Pancreas (tissue), 10 donors: Measurements from ENCODE around the gene CA9. TPM values are rescaled to one million over a fixed set of nuclear protein-coding genes. Genes with fewer than 3 reads are reported as not detected.
A peak's percentile ranks its signal among the peaks of the same experiment; 100 is the strongest.

Experiments used
- ATAC-seq, 4 donors: fragments of 200-7000 bp; cut with Tn5 transposase; one replicate each; pipeline versions ENCODE4 v1.8.0 to v1.9.1; 2020; ENCODE audit warnings: mild to moderate bottlenecking in 4 of 4, moderate library complexity in 4 of 4
- DNase-seq, 6 donors: peaks; one replicate each; pipeline ENCODE4 v3.0.0-alpha.2; 2020
- FAIRE-seq: peaks from 2 replicates; lab custom pipeline; 2012; peaks lifted over from hg19 to GRCh38; lab: Jason Lieb, UNC
- H3K27ac ChIP-seq, 4 donors: fragments of 200-600 bp; sonication (generic); 1 replicate in 3 of 4; 2 replicates in 1 of 4; pipeline versions ENCODE4 v1.5.0 to v1.8.0; 2020
- H3K27me3 ChIP-seq, 4 donors: fragments of 200-600 bp; one replicate each; pipeline ENCODE4 v1.8.0; 2021
- H3K36me3 ChIP-seq, 3 donors: fragments of 200-600 bp; sonication (generic) in 1 of 3; one replicate each; pipeline versions ENCODE4 v1.5.0 to v1.8.0; 2020 to 2021
- H3K4me1 ChIP-seq, 3 donors: fragments of 200-600 bp; one replicate each; pipeline ENCODE4 v1.8.0; 2021
- H3K4me3 ChIP-seq, 4 donors: fragments of 200-600 bp; sonication (generic) in 2 of 4; one replicate each; pipeline versions ENCODE4 v1.5.0 to v1.8.0; 2020 to 2021
- H3K9me3 ChIP-seq, 4 donors: fragments of 200-600 bp; one replicate each; pipeline ENCODE4 v1.8.0; 2021
- WGBS, 2 donors: extraction: QIAGEN DNeasy Blood & Tissue Kit; methylation state at CpG; one replicate each; pipeline ENCODE4 v1.1.7; 2013; 5-methylcytosine and 5-hydroxymethylcytosine counted together
- intact Hi-C, 3 donors: fragments of 100-400 bp; cut with DNase I; formaldehyde crosslinking; loops; one replicate each; pipeline versions ENCODE4 v1.11.1 to v1.14.2; 2022
- polyA plus RNA-seq, 2 donors: library from polyadenylated mRNA; stranded (reverse); fragments of 200-250 nt; gene quantifications; one replicate each; pipeline ENCODE4 v1.2.3, GENCODE V29; 2013
- total RNA-seq, 6 donors: library from RNA; stranded (reverse); fragmentation: NEBNext Ultra II Directional in 4 of 6; extraction: Animal tissue kit (Norgen Biotek cat#: 25700) in 4 of 6; gene quantifications; one replicate each; pipeline versions ENCODE4 v1.2.1 to v1.2.4, GENCODE V29; 2021 to 2023
- TF ChIP-seq, protein P1 (sequence below), 4 donors: fragments of 200-600 bp; sonication (generic) in 3 of 4; IDR thresholded peaks; one replicate each; pipeline versions ENCODE4 v1.5.0 to v1.8.0; 2021; ENCODE audit warnings: antibody characterized with exemption in 4 of 4
- donor health status: healthy with polysubstance abuse.
- donor health status: DM: no; HTN: no; CAD: no; lungs with moderate emphysema.
- donor health status: DM: no; HTN: no; CAD: no.
- donor health status: control.
- donor health status: control.
- donor health status: Bipolar disorder and iron deficiency.
- donor health status: DM: yes; HTN: yes; CAD: no.
- donor health status: DM: no; HTN: no; CAD: no.
- donor health status: DM: no; HTN: no; CAD: no.
- donor health status: DM: yes; HTN: yes; CAD: no.

Gene CA9
- total and polyA plus RNA-seq, 8 donors = 1.2 to 75.6 (median 7.9) TPM

DNA sequence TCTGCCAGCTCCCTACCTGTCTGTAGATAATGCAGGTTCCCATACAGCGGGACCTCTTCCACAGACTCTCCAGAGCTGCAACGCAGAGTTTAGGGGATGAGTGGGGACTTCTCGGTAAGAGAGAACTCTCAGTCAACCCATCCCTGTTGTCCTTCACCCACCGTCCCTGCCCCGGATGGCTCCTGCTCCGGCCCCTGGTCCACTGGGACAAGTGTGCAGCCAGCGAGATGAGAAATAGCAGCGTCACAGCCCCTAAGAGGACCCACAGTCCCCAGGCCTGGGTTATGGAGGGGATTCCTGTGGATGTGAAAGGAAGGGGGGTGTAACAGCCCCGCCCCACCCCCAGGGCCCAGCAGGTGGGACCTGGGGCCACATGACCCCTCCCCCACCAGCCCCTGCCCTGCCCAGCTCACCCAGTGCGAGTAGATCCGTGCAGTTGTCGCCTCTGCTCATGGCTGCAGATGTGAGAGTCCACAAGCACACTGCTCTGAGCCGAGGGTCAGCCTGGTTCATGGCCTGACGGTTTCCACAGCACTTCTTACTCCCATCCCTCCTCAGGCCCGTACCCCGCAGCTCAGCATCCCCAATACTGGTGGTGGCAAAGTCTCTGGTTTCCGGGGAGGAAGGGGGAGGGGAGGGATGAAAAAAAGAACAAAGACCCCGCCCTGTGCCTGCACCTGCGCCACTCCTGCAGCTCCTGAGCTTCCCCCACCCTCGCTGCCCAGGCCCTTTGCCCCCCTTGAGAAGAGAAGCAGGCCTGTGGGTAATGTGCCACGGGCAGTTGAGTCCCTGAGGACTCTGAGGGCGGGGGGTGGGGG, 23.2 kb upstream of the CA9 start, which contains the start of gene SIT1:
TSS of gene SIT1 (minus strand) at position 591 of the 818 bp plus-strand sequence. CDS start at position 513, 78 bp downstream.
- FAIRE-seq = no peak

DNA sequence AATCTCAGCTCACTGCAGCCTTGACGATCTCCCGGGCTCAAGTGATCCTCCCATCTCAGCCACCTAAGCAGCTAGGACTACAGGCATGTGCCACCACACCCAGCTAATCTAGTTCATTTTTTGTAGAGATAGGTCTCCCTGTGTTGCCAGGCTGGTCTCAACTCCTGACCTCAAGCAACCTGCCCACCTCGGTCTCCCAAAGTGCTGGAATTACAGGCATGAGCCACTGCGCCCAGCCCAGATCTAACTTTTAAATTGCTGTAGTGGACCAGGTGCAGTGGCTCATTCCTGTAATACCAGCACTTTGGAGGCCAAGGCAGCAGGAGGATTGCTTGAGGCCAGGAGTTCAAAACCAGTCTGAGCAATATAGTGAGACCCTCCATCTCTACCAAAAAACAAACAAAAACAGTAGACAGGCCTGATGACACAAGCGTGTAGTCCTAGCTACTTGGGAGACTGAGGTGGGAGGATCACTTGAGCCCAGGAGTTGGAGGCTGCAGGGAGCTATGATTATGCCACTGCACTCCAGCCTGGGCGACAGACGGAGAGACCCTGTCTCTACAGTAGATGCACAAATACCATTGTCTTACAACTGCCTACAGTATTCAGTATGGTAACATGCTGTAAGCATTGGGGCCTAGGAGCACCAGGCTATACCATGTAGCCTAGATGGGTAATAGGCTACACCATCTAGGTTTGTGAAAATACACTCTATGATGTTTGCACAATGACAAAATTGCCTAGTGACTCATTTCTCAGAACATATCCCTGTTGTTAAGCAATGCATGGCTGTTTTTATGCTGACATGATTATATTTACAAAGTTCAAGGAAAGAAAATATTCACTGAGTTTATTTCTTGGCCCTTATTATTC, 21.5 kb upstream of the CA9 start:
- no peaks in the 10 kb centered on the region for H3K36me3 ChIP-seq
- DNase-seq (no peak), FAIRE-seq (no peak), ATAC-seq (peak; percentile 5 to 53 (median 30))
- no peak overlapping the region for H3K4me3 ChIP-seq
- TF ChIP-seq, protein P1, sequence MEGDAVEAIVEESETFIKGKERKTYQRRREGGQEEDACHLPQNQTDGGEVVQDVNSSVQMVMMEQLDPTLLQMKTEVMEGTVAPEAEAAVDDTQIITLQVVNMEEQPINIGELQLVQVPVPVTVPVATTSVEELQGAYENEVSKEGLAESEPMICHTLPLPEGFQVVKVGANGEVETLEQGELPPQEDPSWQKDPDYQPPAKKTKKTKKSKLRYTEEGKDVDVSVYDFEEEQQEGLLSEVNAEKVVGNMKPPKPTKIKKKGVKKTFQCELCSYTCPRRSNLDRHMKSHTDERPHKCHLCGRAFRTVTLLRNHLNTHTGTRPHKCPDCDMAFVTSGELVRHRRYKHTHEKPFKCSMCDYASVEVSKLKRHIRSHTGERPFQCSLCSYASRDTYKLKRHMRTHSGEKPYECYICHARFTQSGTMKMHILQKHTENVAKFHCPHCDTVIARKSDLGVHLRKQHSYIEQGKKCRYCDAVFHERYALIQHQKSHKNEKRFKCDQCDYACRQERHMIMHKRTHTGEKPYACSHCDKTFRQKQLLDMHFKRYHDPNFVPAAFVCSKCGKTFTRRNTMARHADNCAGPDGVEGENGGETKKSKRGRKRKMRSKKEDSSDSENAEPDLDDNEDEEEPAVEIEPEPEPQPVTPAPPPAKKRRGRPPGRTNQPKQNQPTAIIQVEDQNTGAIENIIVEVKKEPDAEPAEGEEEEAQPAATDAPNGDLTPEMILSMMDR (IDR thresholded peaks at IDR 0.05) = no peak
- WGBS, 2 donors = 74 to 76% methylated on average over 7 of the region's 7 CpGs
- peak overlapping the region in 1 of 4 donors; percentile 28 for H3K27ac ChIP-seq
- intact Hi-C loops = no loop called here
- H3K4me1 ChIP-seq = peaks cover 0 to 18% (median 2%) of the 10 kb centered on the region in 3 donors
- no peaks in the 10 kb centered on the region for H3K9me3 ChIP-seq
- H3K27me3 ChIP-seq = no peaks in the 10 kb centered on the region

More for the DNA sequence above, 23.2 kb upstream of the CA9 start, which contains the start of gene SIT1:
- H3K4me3 ChIP-seq = no peak within 1 kb of the TSS
- H3K9me3 ChIP-seq = no peaks in the 10 kb centered on the region
- ATAC-seq (no peak), DNase-seq (peak in 1 of 6 donors; percentile 55)
- no peaks in the 10 kb centered on the region for H3K36me3 ChIP-seq
- H3K27me3 ChIP-seq = no peaks in the 10 kb centered on the region
- TF ChIP-seq, protein P1 (IDR thresholded peaks at IDR 0.05) = no peak
- H3K4me1 ChIP-seq = peaks cover 0 to 22% (median 0%) of the 10 kb centered on the region in 3 donors
- intact Hi-C loops = no loop called here
- no peak within 1 kb of the TSS for H3K27ac ChIP-seq
- 75 to 81% methylated on average over 21 to 22 of the region's 22 CpGs for WGBS, 2 donors

DNA sequence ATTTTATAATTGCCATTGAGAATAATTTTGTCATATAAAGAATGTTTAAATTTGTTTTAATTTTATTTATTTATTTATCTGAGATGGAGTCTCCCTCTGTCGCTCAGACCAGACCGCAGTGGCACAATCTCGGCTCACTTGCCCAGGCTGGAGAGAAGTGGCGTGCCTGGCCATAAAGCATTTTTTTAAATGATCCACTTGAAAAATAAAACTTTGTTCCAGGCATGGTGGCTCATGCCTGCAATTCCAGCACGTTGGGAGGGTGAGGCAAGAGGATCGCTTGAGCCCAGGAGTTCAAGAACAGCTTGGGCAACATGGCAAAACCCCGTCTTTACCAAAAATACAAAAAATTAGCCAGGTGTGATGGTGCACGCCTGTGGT, 20.9 kb upstream of the CA9 start:
- Histone ChIP-seq H3K4me3 (no peak overlapping the region), H3K9me3 (no peaks in the 10 kb centered on the region), H3K4me1 (peaks cover 0 to 18% (median 5%) of the 10 kb centered on the region in 3 donors), H3K36me3 (no peaks in the 10 kb centered on the region), H3K27me3 (no peaks in the 10 kb centered on the region), H3K27ac (peak overlapping the region in 1 of 4 donors; percentile 28)
- FAIRE-seq (no peak), DNase-seq (no peak), ATAC-seq (no peak)
- intact Hi-C loops = no loop called here
- 89 to 98% methylated on average over 8 of the region's 8 CpGs for WGBS, 2 donors
- TF ChIP-seq, protein P1 (IDR thresholded peaks at IDR 0.05) = no peak

DNA sequence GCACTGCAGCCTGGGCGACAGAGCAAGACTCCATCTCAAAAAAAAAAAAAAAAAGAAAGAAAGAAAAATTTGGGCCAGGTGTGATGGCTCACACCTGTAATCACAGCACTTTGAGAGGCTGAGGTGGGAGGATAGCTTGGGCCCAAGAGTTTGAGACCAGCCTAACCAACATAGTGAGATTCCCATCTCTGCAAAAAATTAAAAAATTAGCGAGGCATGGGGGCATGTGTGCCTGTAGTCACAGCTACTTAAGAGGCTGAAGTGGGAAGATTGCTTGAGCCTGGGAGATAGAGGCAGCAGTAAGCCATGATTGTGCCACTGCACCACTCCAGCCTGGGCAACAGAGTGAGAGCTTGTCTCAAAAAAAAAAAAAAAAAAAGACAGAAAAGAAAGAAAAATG, 20.1 kb upstream of the CA9 start:
- no peak overlapping the region for H3K27ac ChIP-seq
- H3K4me3 ChIP-seq = no peak overlapping the region
- 92 to 93% methylated on average over 2 of the region's 2 CpGs for WGBS, 2 donors
- ATAC-seq = no peak
- no peak for FAIRE-seq
- peaks cover 0 to 18% (median 5%) of the 10 kb centered on the region in 3 donors for H3K4me1 ChIP-seq
- H3K9me3 ChIP-seq = no peaks in the 10 kb centered on the region
- intact Hi-C loops = no loop called here
- TF ChIP-seq, protein P1 (IDR thresholded peaks at IDR 0.05) = no peak
- no peak for DNase-seq
- H3K36me3 ChIP-seq = no peaks in the 10 kb centered on the region
- no peaks in the 10 kb centered on the region for H3K27me3 ChIP-seq
